IPS-NIHi7 (cell line): ENCODE results near the gene CALML5.
A peak's percentile ranks its signal among the peaks of the same experiment; 100 is the strongest.
"Not testable (repeated sequence)": the region's sequence is repeated elsewhere in the genome, so short reads cannot be mapped to it uniquely, and the experiment has no call there.

Source experiments
- DNase-seq: peaks from one replicate; pipeline ENCODE4 v3.0.0; 2012; ENCODE audit warnings: mixed read lengths; ENCODE audit errors: extremely low spot score

CALML5 gene

GRCh38 chr10:5482016-5482415 is 17.4 kb downstream of the CALML5 start:
- DNase-seq, result no peak

- no peak for DNase-seq
Observed at GRCh38 chr10:5481121-5481520, 18.2 kb downstream of the CALML5 start.

GRCh38 chr10:5480162-5480941 is 19.0 kb downstream of the CALML5 start:
- DNase-seq, result no peak

- no peak for DNase-seq
Observed at GRCh38 chr10:5479481-5480161, 19.7 kb downstream of the CALML5 start.

GRCh38 chr10:5478694-5479305 is 20.6 kb downstream of the CALML5 start:
- DNase-seq, result no peak

GRCh38 chr10:5477948-5478693 is 21.2 kb downstream of the CALML5 start:
- DNase-seq, result no peak

GRCh38 chr10:5476918-5477525 is 22.3 kb downstream of the CALML5 start:
- DNase-seq, result no peak

GRCh38 chr10:5475974-5476807 is 23.2 kb downstream of the CALML5 start:
- DNase-seq, result not testable (repeated sequence)

- DNase-seq, result not testable (repeated sequence)
Observed at GRCh38 chr10:5475088-5475487, 24.3 kb downstream of the CALML5 start.

- DNase-seq, result not testable (repeated sequence)
Observed at GRCh38 chr10:5474642-5475041, 24.7 kb downstream of the CALML5 start.

- no peak for DNase-seq
Observed at GRCh38 chr10:5470062-5470751, 29.2 kb downstream of the CALML5 start.

- no peak for DNase-seq
Observed at GRCh38 chr10:5469353-5470061, 29.9 kb downstream of the CALML5 start.

GRCh38 chr10:5468262-5469106 is 30.9 kb downstream of the CALML5 start:
- DNase-seq, result no peak

GRCh38 chr10:5467634-5468255 is 31.6 kb downstream of the CALML5 start:
- no peak for DNase-seq

GRCh38 chr10:5467207-5467535 is 32.2 kb downstream of the CALML5 start:
- DNase-seq, result no peak

- DNase-seq, result peak; percentile 74
Observed at GRCh38 chr10:5466451-5467206, 32.7 kb downstream of the CALML5 start.

- DNase-seq, result no peak
Observed at GRCh38 chr10:5465976-5466450, 33.4 kb downstream of the CALML5 start.
